Stromal cell of bone marrow (primary cell): ENCODE results near the gene ACTRT2.

Experiments
- DNase-seq: peaks from one replicate; pipeline ENCODE4 v3.0.0-alpha.2; 2012; ENCODE audit warnings: low read depth

ACTRT2 gene

DNA sequence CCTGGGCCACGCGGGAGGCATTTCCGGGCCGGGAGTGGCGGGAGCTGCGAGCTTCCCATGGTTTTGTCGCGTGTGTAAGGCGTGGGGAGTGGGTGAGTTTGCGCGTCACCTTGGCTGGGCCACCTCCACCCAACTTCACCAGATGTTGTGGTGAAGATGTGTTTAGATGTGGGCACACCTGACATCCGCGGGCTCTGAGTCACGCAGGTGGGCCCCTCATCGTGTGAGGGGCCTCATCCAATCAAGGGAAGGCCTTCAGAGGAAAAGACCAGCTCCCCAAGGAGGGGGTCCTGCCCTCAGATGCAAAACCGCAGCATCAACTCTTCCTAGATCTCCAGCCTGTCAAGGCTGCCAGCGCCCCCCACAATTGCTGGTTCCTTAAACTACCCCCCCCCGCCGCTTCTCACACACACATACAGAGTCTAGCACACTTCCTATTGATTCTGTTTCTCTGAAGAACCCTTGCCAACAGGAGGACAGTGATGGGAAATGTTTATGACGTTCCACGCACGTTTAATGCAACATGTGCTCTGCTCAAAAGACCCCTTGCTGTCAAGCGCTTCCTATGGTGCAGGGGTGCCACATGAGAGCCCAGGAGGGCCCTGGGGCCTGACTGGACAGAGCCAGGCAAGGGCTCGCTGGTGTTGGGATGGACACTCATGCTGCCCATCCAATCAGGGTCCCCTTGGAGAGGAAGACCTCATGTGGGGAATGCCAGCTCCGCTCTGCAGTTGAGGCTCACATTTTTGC lies 11.9 kb downstream of the ACTRT2 start:
- no peak for DNase-seq

- DNase-seq = no peak
These were observed 12.5 kb downstream of the ACTRT2 start for GRCh38 chr1:3033790-3034090.

DNA sequence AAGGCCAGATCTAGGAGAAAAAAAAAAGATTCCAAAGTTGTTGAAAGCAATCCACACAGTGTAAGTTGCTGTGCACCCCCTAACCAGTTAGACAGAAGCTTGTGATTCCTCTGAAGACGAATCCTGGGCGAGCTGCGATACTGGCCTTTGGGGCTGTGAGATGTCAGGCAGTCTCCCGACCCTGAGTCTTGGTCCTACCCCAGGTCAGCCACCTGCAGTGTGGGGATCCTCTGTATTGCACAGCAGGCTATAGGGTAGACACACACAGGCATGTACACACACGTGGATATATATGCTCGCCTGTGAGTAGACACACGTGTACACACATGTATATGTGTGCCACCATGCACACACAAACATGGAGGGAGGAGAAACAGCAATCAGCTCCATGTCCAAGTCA lies 12.9 kb downstream of the ACTRT2 start:
- DNase-seq = no peak

DNA sequence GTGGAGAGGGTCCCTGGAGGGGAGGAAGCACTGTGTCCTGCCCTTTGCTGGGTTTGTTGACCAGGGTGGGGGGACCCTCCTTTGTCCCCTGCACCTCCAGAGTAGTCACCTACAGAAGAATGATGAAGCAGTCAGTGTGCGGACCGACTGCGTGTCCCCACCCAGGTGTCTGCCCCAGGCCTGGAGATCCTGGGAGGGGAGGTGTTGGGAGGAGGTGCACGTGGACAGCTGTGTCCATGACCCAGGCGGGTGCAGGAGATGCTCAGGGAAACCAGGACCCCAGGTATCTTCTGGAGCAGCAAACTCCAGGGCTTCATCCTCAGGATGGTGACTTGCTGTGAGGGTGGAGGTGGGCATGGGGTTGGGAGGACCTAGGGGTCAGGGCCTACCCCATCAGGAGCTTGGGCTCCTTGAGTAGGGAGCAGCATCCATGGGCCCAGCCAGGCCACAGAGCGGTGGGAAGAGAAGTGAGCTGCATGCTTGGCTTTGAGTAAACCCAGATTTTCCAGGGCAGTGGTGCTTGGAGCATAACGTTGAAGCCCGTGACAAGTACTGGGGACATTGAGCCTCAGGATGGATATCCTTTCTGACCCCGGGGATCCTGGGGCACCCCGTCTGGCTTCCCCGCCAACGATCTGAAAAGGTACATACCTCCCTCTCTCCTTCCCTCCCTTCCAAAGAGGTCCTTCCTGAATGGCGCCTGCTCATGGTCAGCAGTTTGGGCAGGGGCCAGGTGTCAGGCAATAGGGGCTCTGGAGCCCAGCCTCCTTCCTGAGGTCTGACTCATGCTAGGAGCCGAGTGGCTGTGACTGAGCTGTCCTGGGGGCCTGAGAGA lies 13.7 kb downstream of the ACTRT2 start:
- DNase-seq = no peak

DNA sequence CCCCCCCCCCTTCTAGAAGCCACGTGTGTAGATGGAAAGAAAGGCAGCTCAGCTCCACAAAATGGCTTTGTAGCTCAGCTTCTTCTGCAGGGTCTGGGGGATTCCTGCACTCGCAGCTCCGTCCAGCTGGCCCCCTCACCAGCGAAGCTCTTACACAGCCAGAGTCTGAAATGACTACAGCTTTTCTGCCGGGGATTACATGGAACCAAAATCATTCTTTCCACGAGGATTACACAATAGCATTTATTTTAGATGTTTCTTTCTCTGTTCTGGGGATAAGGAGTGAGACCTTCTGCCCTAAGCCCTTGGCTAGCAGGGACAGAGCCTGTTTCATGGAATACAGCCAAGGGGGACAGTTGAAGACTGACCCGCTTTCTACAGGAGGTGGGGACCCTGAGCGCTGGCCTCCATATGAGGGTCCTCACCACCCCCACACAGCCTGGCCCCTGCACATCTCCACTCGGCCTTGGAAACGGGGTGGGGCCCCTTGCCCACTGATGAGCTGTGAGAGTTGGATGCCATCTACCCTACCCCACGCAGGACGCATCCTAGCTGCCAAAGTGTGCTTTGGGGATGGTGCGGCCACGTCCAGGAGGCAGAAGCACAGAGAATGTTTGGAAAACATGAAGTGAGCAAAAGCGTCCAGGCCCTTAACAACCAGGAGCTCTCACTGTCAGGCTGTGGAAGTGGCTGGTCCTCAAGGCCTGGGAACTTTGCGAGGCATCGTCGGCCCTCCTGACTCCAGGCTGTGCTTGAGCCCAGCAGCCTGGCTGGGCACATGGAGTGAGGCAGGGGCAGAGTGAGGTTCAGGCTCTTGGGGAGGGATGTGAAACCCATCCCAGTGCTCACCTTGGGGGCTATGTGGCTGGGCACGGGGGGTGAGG lies 14.5 kb downstream of the ACTRT2 start:
- DNase-seq = no peak

- DNase-seq = no peak
These were observed 15.4 kb downstream of the ACTRT2 start for GRCh38 chr1:3036447-3037280.

DNA sequence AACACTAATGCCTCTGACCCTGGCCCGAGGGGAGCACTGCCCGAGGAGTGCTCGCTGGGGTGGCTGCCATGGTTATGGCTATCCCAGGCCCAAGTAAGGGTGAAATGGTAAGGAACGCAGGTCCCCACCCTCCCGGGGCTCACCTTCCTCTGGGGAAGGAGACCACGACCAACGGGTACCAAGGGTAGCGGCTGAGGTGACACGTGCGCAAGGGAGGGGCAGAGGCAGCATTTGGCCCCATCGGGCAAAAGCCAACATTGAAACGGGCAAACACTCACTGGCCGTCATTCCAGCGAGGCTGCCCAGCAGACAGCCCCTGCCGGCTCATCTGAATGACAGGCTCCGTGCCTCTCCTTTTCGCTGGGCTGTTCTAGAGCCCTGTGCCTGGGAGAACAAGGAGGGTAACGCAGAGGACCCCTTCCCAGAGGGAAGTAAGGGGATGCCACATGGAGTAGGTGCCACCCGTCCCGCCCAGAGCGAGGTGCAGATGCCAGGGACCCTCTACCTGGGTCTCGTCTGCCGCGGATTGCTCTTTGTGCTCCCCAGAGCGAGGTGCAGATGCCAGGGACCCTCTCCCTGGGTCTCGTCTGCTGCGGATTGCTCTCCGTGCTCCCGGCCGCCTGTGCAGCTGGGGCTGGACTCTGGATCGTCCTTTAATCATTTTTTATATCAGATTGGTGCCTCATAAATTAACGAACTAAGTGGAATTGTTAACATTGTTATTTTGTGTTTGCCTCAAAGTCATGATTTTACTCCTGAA lies 16.2 kb downstream of the ACTRT2 start:
- DNase-seq = no peak

DNA sequence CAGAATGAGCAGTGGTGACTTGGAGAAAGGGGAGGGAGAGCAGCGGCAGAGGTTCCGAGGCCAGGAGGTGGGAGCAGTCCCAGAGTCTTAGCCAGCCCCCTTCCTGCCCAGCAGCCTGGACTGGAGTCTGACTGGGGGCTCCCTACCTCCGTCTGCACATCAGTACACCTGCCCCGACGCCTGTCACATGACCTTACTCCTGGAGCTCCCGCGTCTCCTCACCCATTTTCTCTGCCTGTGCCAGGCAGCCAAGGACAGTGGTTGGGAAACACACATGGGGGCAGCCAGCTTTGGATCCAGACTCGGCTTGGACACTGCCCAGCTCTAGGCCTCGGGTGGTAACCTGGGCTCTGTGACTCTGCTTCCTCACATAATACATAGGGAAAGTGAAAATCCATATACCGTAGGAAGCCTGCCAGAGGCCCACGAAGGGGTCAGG lies 16.9 kb downstream of the ACTRT2 start:
- DNase-seq = no peak

- DNase-seq = no peak
These were observed 17.4 kb downstream of the ACTRT2 start for GRCh38 chr1:3038571-3039181.

DNA sequence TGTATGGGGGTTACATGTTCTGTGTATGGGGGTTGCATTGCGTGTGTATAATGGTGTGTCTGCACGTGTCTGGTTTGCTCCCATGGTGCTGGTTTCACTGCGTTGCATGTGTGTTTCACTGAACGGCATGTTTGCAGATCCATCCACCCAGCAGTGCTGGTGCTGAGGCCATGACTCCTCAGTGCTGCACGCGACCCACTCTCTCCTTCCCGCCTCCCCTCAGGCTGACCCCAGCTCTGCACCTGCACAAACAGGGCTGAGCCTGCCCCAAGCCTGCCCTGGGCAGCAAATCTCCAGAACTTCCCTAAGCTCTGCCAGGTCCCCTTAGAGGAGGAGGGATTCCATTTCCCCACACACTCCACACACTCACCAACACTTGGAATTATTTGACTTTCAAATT lies 18.7 kb downstream of the ACTRT2 start:
- no peak for DNase-seq

DNA sequence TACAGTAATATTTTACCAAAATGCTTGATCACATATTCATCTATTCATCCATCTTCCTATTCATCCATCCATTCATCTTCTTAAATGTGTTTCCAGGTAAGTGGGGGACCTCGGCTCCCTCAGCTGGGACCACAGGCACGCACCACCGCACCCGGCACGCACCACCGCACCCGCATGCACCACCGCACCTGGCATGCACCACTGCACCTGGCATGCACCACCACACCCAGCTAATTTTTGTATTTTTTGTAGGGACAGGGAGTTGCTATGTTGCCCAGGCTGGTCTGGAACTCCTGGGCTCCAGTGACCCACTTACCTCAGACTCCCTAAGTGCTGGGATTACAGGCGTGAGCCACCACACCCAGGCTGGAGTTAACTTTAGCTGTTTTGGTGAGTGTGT lies 21.2 kb downstream of the ACTRT2 start:
- no peak for DNase-seq

DNA sequence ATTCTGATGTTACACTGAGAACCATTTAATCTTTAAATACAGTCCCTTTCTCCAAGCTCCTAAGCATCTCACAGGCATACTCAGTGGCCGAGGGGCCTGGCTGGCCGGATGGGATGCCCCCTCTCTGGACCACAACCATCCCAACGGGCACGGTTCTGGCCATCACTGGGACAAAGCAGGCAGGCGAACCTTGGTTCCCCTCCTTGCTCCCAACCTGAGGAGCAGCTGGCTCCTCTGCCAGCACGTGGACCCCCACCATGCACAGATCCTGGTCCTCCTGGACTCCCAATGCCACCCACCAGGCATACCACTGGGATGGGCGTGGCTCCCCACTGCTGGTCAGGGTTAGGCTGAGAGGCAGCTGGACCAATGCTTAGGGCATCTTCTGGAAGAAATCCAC lies 27.9 kb downstream of the ACTRT2 start:
- no peak for DNase-seq

DNA sequence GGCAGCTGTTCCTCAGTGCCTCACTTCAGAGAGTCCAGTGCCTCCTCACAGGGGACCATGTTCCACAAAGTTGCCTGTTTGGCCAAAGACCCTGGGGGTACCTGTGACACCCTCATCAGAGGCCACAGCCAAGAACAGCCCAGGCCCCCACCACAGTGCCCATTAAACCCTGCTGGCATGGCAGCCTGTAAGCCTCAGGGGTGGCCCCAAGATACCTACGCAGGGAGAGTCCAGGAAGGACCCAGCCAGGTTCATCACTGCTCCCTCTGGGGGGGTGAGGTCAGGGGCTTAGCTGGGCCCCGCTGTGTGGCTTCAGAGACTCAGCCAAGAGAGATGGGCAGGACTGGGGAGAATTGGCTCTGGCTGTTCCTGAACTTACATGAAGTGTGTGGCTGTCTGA lies 28.6 kb downstream of the ACTRT2 start:
- no peak for DNase-seq

DNA sequence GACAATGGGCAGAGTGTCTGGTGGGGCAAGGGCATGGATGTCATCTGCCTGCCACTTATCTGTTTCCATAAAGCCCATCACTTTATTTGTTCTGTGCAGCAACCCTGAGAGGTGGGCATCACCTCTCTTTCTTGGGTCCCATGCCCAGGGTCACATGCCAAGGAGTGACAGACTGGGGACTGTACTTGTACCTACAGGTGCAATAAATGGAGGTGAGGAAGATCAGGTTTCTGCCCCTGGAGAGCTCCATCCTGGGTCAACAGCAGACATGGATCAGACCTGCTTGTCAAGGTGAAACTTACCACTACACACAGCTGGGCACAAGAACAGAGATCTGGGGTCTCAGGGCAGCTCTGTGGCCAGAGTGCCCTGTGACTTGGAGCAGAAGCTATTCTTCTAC lies 29.3 kb downstream of the ACTRT2 start:
- no peak for DNase-seq

- no peak for DNase-seq
These were observed 30.3 kb downstream of the ACTRT2 start for GRCh38 chr1:3051270-3052268.

DNA sequence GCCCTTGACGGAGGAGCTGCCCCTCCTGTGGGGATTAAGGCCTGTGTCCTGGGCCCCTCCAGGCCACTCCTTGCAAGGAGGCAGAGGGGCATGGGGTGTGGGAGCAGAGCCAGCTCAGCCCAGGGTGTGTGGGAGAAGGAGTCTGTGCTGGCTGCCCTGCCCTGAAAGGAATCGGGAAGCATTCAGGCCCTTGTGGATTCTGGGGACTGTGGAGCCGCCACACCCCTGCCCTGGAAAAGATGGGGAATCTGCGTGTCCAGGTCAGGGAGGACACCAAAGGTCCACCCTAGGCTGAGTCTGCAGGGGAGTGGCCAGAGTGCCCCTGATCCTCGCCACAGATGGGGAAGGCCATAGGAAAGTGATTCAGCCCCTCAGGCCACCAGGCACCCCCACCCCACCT lies 31.2 kb downstream of the ACTRT2 start:
- DNase-seq = no peak

- no peak for DNase-seq
These were observed 32.2 kb downstream of the ACTRT2 start for GRCh38 chr1:3053366-3053980.

DNA sequence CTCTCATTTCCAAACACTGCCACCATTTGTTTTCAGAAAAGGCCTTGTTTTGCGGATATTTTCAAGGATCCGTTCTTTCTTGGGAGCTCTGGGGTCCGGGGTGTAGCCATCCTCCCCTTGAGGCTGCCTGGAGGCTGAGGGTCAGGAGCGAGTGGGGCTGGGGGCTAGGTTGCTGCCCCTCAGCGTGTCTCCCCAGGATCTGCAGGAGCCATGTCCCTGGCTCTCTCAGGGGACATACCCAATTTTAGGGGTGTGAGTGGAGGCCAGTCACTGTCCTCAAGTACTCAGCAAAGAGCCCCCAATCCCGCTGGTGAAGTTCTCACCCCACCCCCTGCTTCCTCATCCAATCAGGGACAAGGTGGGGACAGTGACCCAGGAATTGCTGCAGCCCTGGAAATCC lies 32.7 kb downstream of the ACTRT2 start:
- DNase-seq = no peak

DNA sequence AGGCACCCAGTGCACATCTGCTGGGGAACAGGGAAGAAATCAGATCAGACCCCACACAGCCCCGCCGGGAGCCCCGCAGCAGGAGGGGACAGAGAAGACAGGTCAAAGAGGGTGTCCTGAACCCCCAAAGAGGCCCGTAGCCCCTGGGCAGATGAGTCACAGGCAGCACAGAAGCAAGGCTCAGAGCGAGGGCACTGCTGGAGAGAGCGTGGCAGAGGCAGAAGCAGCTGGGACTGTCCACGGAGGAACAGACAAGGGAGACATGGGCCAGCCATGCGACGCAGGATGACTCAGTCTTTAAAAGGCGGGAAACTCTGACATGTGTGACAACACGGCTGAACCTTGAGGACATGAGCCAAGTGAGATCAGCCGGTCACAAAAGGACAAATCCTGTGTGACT lies 33.2 kb downstream of the ACTRT2 start:
- no peak for DNase-seq
